Measurements from ENCODE around the gene CD14.
"Not testable (repeated sequence)": the region's sequence is repeated elsewhere in the genome, so short reads cannot be mapped to it uniquely, and the experiment has no call there.

CD14 gene

DNA sequence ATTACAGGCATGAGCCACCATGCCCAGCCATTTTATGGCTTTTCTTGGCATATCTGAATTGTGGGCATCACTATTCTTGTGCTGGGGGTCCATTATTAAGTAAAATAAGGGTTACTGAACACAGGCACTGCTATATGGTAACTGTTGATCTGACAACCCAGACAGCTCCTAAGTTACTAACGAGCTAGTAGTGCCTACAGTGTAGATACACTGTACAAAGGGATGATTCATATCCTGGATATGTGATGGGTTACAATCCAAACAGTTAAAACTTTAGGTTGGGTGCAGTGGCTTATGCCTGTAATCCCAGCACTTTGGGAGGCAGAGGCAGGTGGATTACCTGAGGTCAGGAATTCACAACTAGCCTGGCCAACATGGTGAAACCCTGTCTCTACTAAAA is 4.3 kb downstream of the CD14 start:
- DNase-seq (ENCODE audit: insufficient read length, low spot score) (no peak), FAIRE-seq (no peak)
- TF ChIP-seq POLR2A (IDR thresholded peaks at IDR 0.05; ENCODE audit: low read depth, low read length) (no peak), TAF1 (IDR thresholded peaks at IDR 0.05; ENCODE audit: low read depth, low read length) (no peak), POU2F2 (IDR thresholded peaks at IDR 0.05; ENCODE audit: low read depth, low read length) (no peak), POLR2AphosphoS5 (IDR thresholded peaks at IDR 0.05; ENCODE audit: low read depth, low read length) (no peak), PAX5 (IDR thresholded peaks at IDR 0.05; ENCODE audit: insufficient read depth, low read length, severe bottlenecking) (no peak), SPI1 (IDR thresholded peaks at IDR 0.05; ENCODE audit: low read depth, low read length) (no peak)

DNA sequence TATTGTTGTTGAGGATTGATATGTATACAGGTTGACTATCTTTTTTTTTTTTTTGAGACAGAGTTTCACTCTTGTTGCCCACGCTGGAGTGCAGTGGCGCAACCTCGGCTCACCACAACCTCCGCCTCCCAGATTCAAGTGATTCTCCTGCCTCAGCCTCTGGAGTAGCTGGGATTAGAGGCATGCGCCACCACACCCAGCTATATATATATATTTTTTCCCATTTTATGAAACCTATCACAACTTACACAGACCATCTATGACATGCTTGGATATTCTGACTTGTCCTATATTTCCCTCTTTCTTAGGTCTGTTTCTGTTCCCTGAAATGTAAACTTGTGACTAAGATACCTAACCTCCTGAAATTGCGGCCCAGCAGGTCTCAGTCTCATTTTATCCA is 5.0 kb downstream of the CD14 start:
- TF ChIP-seq POLR2AphosphoS5 (IDR thresholded peaks at IDR 0.05; ENCODE audit: low read depth, low read length), result no peak
- no peak for TF ChIP-seq POLR2A (IDR thresholded peaks at IDR 0.05; ENCODE audit: low read depth, low read length)
- no peak for TF ChIP-seq PAX5 (IDR thresholded peaks at IDR 0.05; ENCODE audit: insufficient read depth, low read length, severe bottlenecking)
- TF ChIP-seq POU2F2 (IDR thresholded peaks at IDR 0.05; ENCODE audit: low read depth, low read length), result no peak
- no peak for TF ChIP-seq SPI1 (IDR thresholded peaks at IDR 0.05; ENCODE audit: low read depth, low read length)
- TF ChIP-seq TAF1 (IDR thresholded peaks at IDR 0.05; ENCODE audit: low read depth, low read length), result no peak
- no peak for FAIRE-seq
- no peak for DNase-seq (ENCODE audit: insufficient read length, low spot score)

DNA sequence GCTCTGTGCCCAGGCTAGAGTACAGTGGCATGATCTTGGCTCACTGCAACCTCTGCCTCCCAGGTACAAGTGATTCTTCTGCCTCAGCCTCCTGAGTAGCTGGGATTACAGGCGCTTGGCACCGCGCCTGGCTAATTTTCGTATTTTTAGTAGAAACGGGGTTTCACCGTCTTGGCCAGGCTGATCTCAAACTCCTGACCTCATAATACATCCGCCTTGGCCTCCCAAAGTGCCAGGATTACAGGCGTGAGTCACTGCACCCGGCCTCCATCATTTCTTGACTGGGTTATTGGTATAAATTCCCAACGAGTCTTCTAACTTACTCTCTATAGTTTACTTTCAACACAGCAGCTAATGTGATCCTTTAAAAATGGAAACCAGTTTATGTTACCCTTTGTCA is 8.1 kb downstream of the CD14 start:
- not testable (repeated sequence) for FAIRE-seq; DNase-seq (ENCODE audit: insufficient read length, low spot score)

DNA sequence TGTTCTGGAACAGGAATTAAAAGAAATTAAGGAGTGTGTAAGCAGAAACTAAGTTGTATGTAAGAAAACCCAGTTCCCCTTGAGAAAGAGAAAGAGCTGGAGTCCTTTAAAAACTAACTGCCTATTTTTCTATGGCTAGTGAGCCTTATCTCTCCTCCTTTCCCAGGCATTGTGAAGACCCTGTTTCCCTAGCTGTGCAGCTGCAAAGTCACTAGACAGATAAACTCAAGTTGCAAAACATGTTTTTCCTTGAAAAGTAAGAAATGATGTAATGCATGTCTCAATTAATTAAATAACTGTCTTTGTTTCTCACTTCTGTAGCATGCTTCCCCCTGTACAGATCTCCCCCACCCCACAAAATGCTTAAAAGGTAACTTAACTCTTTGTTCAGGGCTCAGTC is 9.9 kb downstream of the CD14 start:
- not testable (repeated sequence) for FAIRE-seq; DNase-seq (ENCODE audit: insufficient read length, low spot score)

DNA sequence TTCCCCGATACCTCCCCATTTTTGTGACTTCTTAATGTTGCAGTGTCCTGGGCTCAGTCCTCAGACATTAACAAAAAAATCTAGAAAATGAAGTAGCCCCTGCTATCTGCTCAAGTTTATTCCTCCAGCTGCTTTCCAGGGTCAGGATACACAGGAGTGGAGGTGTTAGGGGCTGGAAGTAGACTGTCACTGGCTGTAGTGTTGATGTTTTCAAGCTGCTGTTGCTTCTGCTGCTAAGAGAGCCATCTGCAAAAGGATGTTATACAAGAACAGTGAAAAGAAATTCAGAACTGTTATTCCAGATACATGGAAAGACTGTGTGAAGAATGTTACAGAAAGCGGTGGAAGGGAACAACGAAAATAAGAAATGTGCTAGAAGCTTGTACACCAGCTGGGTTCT is 10.7 kb downstream of the CD14 start:
- DNase-seq (ENCODE audit: insufficient read length, low spot score) (no peak), FAIRE-seq (no peak)
- TF ChIP-seq PAX5 (IDR thresholded peaks at IDR 0.05; ENCODE audit: insufficient read depth, low read length, severe bottlenecking) (no peak), POLR2A (IDR thresholded peaks at IDR 0.05; ENCODE audit: low read depth, low read length) (no peak), POLR2AphosphoS5 (IDR thresholded peaks at IDR 0.05; ENCODE audit: low read depth, low read length) (no peak), TAF1 (IDR thresholded peaks at IDR 0.05; ENCODE audit: low read depth, low read length) (no peak), SPI1 (IDR thresholded peaks at IDR 0.05; ENCODE audit: low read depth, low read length) (no peak), POU2F2 (IDR thresholded peaks at IDR 0.05; ENCODE audit: low read depth, low read length) (no peak)

DNA sequence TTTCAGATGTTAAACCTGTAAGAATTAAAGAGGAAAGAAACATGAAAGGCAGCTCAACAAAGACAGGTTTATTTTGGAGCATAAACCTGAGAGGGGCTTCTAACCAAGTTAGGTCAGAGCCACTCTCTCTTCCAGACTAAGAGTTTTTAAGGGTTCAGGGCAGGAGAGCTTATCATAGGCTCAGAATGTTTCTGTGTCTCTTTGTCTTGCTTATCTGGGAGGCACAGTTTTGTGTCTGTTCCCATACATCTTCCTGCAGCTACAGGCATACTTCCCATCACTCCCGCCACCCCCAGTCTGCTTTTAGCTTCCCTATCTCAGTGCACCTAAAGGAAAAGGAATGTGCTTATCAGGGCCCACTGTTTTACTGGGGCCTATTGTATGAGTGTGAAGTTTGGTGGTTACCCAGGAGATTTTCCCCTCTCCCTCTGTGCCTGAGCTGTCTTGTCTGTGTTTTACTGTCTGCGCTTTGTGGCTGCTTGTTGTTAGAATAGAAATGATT is 21.9 kb downstream of the CD14 start:
- no peak for FAIRE-seq
- TF ChIP-seq POLR2AphosphoS5 (IDR thresholded peaks at IDR 0.05; ENCODE audit: low read depth, low read length) (no peak), TAF1 (IDR thresholded peaks at IDR 0.05; ENCODE audit: low read depth, low read length) (no peak), SPI1 (IDR thresholded peaks at IDR 0.05; ENCODE audit: low read depth, low read length) (no peak), PAX5 (IDR thresholded peaks at IDR 0.05; ENCODE audit: insufficient read depth, low read length, severe bottlenecking) (no peak), POU2F2 (IDR thresholded peaks at IDR 0.05; ENCODE audit: low read depth, low read length) (no peak), POLR2A (IDR thresholded peaks at IDR 0.05; ENCODE audit: low read depth, low read length) (no peak)
- DNase-seq (ENCODE audit: insufficient read length, low spot score), result no peak

DNA sequence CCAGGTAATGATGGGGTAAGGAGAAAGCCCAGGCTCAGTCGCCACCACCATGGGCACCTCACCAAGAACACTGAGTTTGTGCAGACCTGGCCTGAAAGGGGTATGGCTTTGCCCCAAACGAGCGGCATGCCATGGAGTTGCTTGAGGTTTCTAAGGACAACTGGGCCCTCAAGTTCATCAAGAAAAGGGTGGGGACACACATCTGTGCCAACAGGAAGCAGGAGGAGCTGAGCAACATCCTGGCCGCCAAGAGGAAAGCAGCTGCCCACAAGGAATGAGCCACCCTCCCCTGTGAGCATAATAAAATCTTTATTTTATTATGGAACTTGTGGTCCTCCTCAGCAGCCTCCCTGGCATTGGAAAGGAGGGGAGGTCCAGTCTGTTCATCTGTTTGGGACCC is 23.8 kb downstream of the CD14 start:
- no peak for DNase-seq (ENCODE audit: insufficient read length, low spot score)
- TF ChIP-seq POU2F2 (IDR thresholded peaks at IDR 0.05; ENCODE audit: low read depth, low read length) (no peak), PAX5 (IDR thresholded peaks at IDR 0.05; ENCODE audit: insufficient read depth, low read length, severe bottlenecking) (no peak), POLR2AphosphoS5 (IDR thresholded peaks at IDR 0.05; ENCODE audit: low read depth, low read length) (no peak), POLR2A (IDR thresholded peaks at IDR 0.05; ENCODE audit: low read depth, low read length) (no peak), TAF1 (IDR thresholded peaks at IDR 0.05; ENCODE audit: low read depth, low read length) (no peak), SPI1 (IDR thresholded peaks at IDR 0.05; ENCODE audit: low read depth, low read length) (no peak)
- FAIRE-seq, result no peak

DNA sequence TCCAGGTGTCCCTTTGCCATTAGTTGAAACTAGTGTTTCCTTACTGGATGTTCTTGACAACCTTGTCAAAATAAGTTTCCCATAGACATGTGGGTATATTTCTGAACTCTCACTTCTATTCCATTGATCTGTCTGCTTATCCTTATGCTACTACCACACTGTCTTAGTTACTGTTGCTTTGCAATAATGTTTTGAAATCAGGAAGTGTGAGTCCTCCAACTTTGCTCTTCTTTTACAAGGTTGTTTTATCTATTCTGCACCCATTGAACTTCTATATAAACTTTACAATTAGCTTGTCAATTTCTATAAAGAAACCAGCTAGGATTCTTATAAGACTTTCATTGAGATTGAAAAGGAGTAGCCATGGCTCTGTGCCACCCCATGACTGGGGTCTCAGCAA is 24.3 kb downstream of the CD14 start:
- no peak for FAIRE-seq
- DNase-seq (ENCODE audit: insufficient read length, low spot score), result no peak
- TF ChIP-seq POU2F2 (IDR thresholded peaks at IDR 0.05; ENCODE audit: low read depth, low read length) (no peak), TAF1 (IDR thresholded peaks at IDR 0.05; ENCODE audit: low read depth, low read length) (no peak), POLR2AphosphoS5 (IDR thresholded peaks at IDR 0.05; ENCODE audit: low read depth, low read length) (no peak), SPI1 (IDR thresholded peaks at IDR 0.05; ENCODE audit: low read depth, low read length) (no peak), POLR2A (IDR thresholded peaks at IDR 0.05; ENCODE audit: low read depth, low read length) (no peak), PAX5 (IDR thresholded peaks at IDR 0.05; ENCODE audit: insufficient read depth, low read length, severe bottlenecking) (no peak)

DNA sequence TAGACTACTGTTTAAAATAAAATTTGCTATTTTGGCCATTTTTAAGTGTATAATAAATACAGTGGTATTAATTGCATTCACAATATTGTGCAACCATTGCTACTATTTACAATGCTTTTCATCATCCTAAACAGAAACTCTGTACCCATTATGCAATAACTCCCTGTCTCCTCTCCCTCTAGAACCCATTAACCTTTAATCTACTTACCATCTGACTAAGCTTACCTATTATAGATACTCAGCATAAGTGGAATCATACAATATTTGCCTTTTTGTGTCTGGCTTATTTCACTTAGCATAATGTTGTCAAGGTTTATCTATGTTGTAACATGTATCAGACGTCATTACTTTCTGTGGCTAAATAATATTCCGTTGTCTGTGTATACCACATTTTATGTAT is 25.9 kb downstream of the CD14 start:
- DNase-seq (ENCODE audit: insufficient read length, low spot score) (no peak), FAIRE-seq (no peak)
- TF ChIP-seq PAX5 (IDR thresholded peaks at IDR 0.05; ENCODE audit: insufficient read depth, low read length, severe bottlenecking), result no peak
- no peak for TF ChIP-seq TAF1 (IDR thresholded peaks at IDR 0.05; ENCODE audit: low read depth, low read length)
- TF ChIP-seq SPI1 (IDR thresholded peaks at IDR 0.05; ENCODE audit: low read depth, low read length), result no peak
- no peak for TF ChIP-seq POLR2AphosphoS5 (IDR thresholded peaks at IDR 0.05; ENCODE audit: low read depth, low read length)
- no peak for TF ChIP-seq POU2F2 (IDR thresholded peaks at IDR 0.05; ENCODE audit: low read depth, low read length)

DNA sequence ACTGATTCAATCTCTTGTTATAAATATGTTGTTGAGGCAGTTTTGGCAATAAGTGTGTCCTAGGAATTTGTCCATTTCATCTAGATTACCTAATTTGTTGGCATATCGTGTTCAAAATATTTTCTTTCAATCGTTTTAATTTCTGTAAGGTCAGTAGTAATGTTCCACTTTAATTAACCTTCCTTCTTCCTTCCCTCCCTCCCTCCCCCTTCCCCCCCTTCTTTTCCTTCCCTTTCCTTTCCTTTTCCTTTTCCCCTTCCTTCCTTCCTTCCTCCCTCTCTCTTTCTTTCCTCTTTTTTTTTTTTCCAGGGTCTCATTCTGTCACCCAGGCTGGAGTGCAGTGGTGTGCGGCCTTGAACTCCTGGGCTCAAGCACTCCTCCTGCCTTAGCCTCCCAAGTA is 27.1 kb downstream of the CD14 start:
- no peak for TF ChIP-seq SPI1 (IDR thresholded peaks at IDR 0.05; ENCODE audit: low read depth, low read length)
- DNase-seq (ENCODE audit: insufficient read length, low spot score) (no peak), FAIRE-seq (no peak)

DNA sequence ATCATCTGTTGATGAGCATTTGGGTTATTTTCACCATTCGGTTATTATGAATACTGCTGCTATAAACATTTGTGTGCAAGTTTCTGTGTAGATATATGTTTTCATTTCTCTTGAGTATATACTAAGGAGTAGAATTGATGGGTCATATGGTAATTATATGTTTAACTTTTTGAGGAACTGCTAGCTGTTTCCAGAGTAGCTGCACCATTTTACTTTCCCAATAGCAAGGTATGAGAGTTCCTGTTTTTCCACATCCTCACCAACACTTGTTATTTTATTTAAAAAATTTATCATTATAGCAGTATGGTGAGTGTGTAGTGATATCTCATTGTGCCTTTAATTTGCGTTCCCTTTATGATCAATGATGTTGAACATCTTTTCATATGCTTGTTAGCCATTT is 29.2 kb downstream of the CD14 start:
- DNase-seq (ENCODE audit: insufficient read length, low spot score), result no peak
- FAIRE-seq, result no peak
- TF ChIP-seq POLR2A (IDR thresholded peaks at IDR 0.05; ENCODE audit: low read depth, low read length), result no peak
- TF ChIP-seq POLR2AphosphoS5 (IDR thresholded peaks at IDR 0.05; ENCODE audit: low read depth, low read length), result no peak
- no peak for TF ChIP-seq PAX5 (IDR thresholded peaks at IDR 0.05; ENCODE audit: insufficient read depth, low read length, severe bottlenecking)
- no peak for TF ChIP-seq POU2F2 (IDR thresholded peaks at IDR 0.05; ENCODE audit: low read depth, low read length)
- no peak for TF ChIP-seq TAF1 (IDR thresholded peaks at IDR 0.05; ENCODE audit: low read depth, low read length)
- no peak for TF ChIP-seq SPI1 (IDR thresholded peaks at IDR 0.05; ENCODE audit: low read depth, low read length)

DNA sequence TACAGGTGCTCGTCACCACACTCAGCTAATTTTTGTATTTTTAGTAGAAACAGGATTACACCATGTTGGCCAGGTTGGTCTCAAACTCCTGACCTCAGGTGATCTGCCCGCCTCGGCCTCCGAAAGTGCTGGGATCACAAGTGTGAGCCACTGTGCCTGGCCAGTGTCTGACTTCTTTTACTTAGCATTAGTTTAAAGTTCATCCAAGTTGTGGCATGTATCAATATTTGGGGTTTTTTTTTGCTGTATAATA is 29.6 kb downstream of the CD14 start:
- FAIRE-seq, result not testable (repeated sequence)

More for the DNA sequence above, 29.6 kb downstream of the CD14 start:
- not testable (repeated sequence) for DNase-seq (ENCODE audit: insufficient read length, low spot score)

Measured in GM12891 (cell line).